GM21367 (cell line): Measurements from ENCODE around the gene ZBTB12.
"Not testable (repeated sequence)": the region's sequence is repeated elsewhere in the genome, so short reads cannot be mapped to it uniquely, and the experiment has no call there.

Experiments used
- ATAC-seq: cut with Tn5 transposase; IDR thresholded peaks from one replicate; pipeline ENCODE4 v1.9.1; 2021; ENCODE audit not compliant: unreplicated experiment

The ZBTB12 gene

DNA sequence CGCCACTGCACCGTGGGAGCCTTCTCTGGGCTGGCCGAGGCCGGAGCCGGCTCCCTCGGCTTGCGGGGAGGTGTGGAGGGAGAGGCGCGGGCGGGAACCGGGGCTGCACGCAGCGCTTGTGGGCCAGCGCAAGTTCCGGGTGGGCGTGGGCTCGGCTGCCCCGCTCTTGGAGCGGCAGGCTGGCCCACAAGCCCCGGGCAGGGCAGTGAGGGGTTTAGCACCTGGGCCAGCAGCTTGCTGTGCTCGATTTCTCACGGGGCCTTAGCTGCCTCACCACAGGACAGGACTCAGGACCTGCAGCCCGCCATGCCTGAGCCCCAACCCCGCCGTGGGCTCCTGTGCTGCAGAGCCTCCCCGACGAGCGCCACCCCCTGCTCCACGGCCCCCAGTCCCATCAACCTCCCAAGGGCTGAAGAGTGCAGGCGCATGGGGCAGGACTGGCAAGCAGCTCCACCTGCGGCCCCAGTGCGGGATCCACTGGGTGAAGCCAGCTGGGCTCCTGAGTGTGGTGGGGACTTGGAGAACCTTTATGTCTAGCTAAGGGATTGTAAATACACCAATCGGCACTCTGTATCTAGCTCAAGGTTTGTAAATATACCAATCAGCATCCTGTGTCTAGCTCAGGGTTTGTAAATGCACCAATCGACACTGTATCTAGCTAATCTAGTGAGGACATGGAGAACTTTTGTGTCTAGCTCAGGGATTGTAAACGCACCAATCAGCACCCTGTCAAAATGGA lies 49.7 kb downstream of the ZBTB12 start:
- not testable (repeated sequence) for ATAC-seq

DNA sequence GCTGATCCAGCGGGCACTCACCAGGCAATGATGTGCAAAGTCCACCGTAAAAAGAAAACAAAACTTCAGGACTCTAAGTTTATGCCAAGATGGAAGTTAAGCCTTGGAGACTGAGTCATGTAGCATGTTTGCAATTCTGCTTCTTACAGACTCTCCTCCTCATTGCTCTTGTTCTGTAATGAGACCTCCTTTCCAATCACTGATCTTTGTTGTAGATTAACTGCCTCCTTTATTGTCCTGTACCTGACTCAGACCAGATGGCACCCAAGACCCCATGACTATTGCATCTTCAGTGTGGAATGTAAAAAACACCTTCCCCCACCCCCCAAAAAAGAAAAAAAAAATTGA lies 50.4 kb downstream of the ZBTB12 start:
- no peak for ATAC-seq

DNA sequence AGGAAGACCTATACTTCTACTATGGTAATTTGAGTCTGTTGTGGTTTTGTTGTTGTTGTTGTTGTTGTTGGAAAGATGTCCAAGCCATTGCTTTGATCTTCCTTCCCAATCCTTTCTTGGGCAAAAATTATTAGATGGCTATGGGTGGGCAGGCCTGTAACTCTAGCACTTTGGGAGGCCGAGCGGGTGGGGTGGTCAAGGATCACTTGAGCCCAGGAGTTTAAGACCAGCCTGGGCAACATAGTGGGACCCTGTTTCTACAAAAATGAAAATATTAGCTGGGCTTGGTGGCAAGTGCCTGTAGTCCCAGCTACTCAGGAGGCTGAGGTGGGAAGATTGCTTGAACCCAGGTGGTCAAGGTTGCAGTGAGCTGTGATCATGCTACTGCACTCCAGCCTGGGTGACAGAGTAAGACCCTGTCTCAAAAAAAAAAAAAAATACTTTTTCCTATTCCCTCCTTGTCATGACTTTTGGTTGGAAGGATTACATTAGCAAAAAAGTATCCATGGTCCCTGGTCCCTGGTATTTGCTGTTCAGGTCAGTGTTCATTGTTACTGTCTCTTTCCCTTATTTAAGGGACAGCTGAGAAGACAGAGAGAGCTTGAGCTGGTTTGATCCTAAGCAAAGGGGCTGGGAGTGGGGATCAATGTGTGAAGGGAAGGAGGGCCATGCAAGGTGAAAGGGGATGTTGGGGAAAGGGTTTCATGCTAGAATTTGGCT lies 51.0 kb downstream of the ZBTB12 start:
- ATAC-seq: no peak
